ENCODE results near the gene IGF1. TPM values are rescaled to one million over a fixed set of nuclear protein-coding genes. Genes with fewer than 3 reads are reported as not detected.

Gene IGF1
- total RNA-seq, 1 experiment from 2014 or later: 0.42 TPM

- RAD21 ChIA-PET (ENCODE audit: low non-redundant PET in 1 of 2, low total read pairs in 2 of 2, uncharacterized antibody in 2 of 2, unreplicated experiment in 2 of 2): no interaction called here
- BruUV-seq (replicated peaks): no TSS peak
- Histone ChIP-seq H3K9me3 (ENCODE audit: control insufficient read depth in 1 of 2, insufficient read depth in 1 of 2, low read depth in 1 of 2, low read length in 2 of 2) (no peaks in the 10 kb centered on the region), H3K4me3 (replicated peaks in 1 of 2; ENCODE audit: low read depth in 1 of 2, low read length in 2 of 2) (no peak overlapping the region), H3K4me1 (ENCODE audit: control insufficient read depth in 1 of 2, insufficient read depth in 2 of 2, low read length in 2 of 2) (no peaks in the 10 kb centered on the region), H3K27ac (ENCODE audit: low read depth, low read length) (no peak overlapping the region), H3K79me2 (ENCODE audit: insufficient read depth, low read length) (no peaks in the 10 kb centered on the region), H3K9me2 (ENCODE audit: insufficient read depth) (no peaks in the 10 kb centered on the region), H3K4me2 (ENCODE audit: low read length) (no peak overlapping the region), H3K36me3 (ENCODE audit: control insufficient read depth in 1 of 2, insufficient read depth in 2 of 2, low read length in 2 of 2) (no peaks in the 10 kb centered on the region), H2AFZ (ENCODE audit: low read depth, low read length, poor library complexity, severe bottlenecking) (no peak overlapping the region), H4K20me1 (ENCODE audit: insufficient read depth) (no peaks in the 10 kb centered on the region), H3K27me3 (ENCODE audit: insufficient read depth, low read length) (no peaks in the 10 kb centered on the region), H3K9ac (ENCODE audit: low read length) (no peak overlapping the region)
- ATAC-seq (no peak), DNase-seq (ENCODE audit: low read depth, low spot score) (no peak)
- intact Hi-C loops (cut with micrococcal nuclease): no loop called here
- CTCF ChIA-PET: no interaction called here
- TF ChIP-seq ATF3 (IDR thresholded peaks at IDR 0.05): no peak
- TF ChIP-seq EZH2phosphoT487 (IDR thresholded peaks at IDR 0.05; ENCODE audit: borderline replicate concordance): no peak
- TF ChIP-seq RAD21 (IDR thresholded peaks at IDR 0.05; ENCODE audit: low read depth): no peak
- TF ChIP-seq SRF (IDR thresholded peaks at IDR 0.05; ENCODE audit: low read depth): no peak
- no peak for TF ChIP-seq REST (IDR thresholded peaks at IDR 0.05; ENCODE audit: low read depth)
- no peak for TF ChIP-seq SP1 (IDR thresholded peaks at IDR 0.05; ENCODE audit: low read depth)
- no peak for TF ChIP-seq FOSL1 (IDR thresholded peaks at IDR 0.05; ENCODE audit: low read depth)
- no peak for TF ChIP-seq ZBTB33 (IDR thresholded peaks at IDR 0.05; ENCODE audit: extremely low read depth, insufficient replicate concordance, low read length)
- no peak for TF ChIP-seq ZFX (IDR thresholded peaks at IDR 0.05)
- TF ChIP-seq CBX3 (IDR thresholded peaks at IDR 0.05; ENCODE audit: low read depth): no peak
- POLR2A ChIA-PET: no interaction called here
Measured at GRCh38 chr12:102406033-102406584, 74.3 kb downstream of the IGF1 start.
